GM12891 (cell line): Measurements from ENCODE around the gene COQ4. TPM values are rescaled to one million over a fixed set of nuclear protein-coding genes. Genes with fewer than 3 reads are reported as not detected.
"Not testable (repeated sequence)": the region's sequence is repeated elsewhere in the genome, so short reads cannot be mapped to it uniquely, and the experiment has no call there.

Experiments
- DNase-seq: peaks from one replicate; pipeline ENCODE4 v3.0.0; 2011; ENCODE audit warnings: low spot score; ENCODE audit not compliant: insufficient read length
- FAIRE-seq: peaks from 2 replicates; lab custom pipeline; 2011; peaks lifted over from hg19 to GRCh38; lab: Jason Lieb, UNC
- PAX5 ChIP-seq: IDR thresholded peaks from 2 replicates; pipeline ENCODE4 v1.6.1; 2011; ENCODE audit warnings: low read length, moderate library complexity, mild to moderate bottlenecking; ENCODE audit not compliant: insufficient read depth, severe bottlenecking
- POLR2A ChIP-seq: IDR thresholded peaks from 2 replicates; pipeline ENCODE4 v1.6.1; 2011; ENCODE audit warnings: low read depth, low read length, control low read depth
- POLR2AphosphoS5 ChIP-seq: IDR thresholded peaks from 2 replicates; pipeline ENCODE4 v1.6.1; 2011; ENCODE audit warnings: low read depth, low read length, control low read depth
- POU2F2 ChIP-seq: IDR thresholded peaks from 2 replicates; pipeline ENCODE4 v1.6.1; 2011; ENCODE audit warnings: low read depth, mild to moderate bottlenecking, control low read depth, low read length, moderate library complexity
- SPI1 ChIP-seq: IDR thresholded peaks from 2 replicates; pipeline ENCODE4 v1.6.1; 2011; ENCODE audit warnings: low read depth, low read length, control low read depth
- TAF1 ChIP-seq: IDR thresholded peaks from 2 replicates; pipeline ENCODE4 v1.6.1; 2011; ENCODE audit warnings: low read depth, low read length, control low read depth
- polyA plus RNA-seq: library from polyadenylated mRNA; unstranded; fragments of >200 nt; gene quantifications from one replicate; pipeline ENCODE4 v1.2.1, GENCODE V29; 2012; ENCODE audit warnings: low read depth, missing spikeins, inconsistent platforms; ENCODE audit not compliant: missing spikeins

The COQ4 gene
- 31.6 TPM for polyA plus RNA-seq

- TF ChIP-seq POLR2AphosphoS5, result peak; percentile 51; the same call in 1 of the 2 replicates
- TF ChIP-seq SPI1, result no peak
- peak; percentile 90 for TF ChIP-seq POLR2A
- peak; percentile 86 for TF ChIP-seq TAF1
- peak; percentile 84; the same call in 1 of the 2 replicates for TF ChIP-seq POU2F2
- no peak for TF ChIP-seq PAX5
- FAIRE-seq, result peak; percentile 89
- peak; percentile 91 for DNase-seq
Measured at GRCh38 chr9:128322404-128323211, at the start of gene COQ4, which contains the start of gene TRUB2. Gene COQ4 (plus strand): TSS chr9:128322839. CDS start chr9:128322859, 20 bp downstream. Gene TRUB2 (minus strand): TSS chr9:128322447. CDS start chr9:128322408, 39 bp downstream.

- DNase-seq (no peak), FAIRE-seq (no peak)
- TF ChIP-seq TAF1, result no peak
- TF ChIP-seq POLR2AphosphoS5, result no peak
Measured at GRCh38 chr9:128274245-128274644, 48.4 kb upstream of the COQ4 start.

GRCh38 chr9:128275198-128276007 lies 47.2 kb upstream of the COQ4 start, which contains the start of gene GOLGA2:
Gene GOLGA2 (minus strand): TSS chr9:128276007. CDS start chr9:128275976, 31 bp downstream.
- no peak for FAIRE-seq
- DNase-seq, result peak; percentile 84
- no peak for TF ChIP-seq TAF1
- no peak for TF ChIP-seq SPI1
- no peak for TF ChIP-seq POLR2AphosphoS5
- no peak; the same call in none of the 2 replicates for TF ChIP-seq POLR2A
- TF ChIP-seq POU2F2, result no peak

- TF ChIP-seq PAX5, result no peak
- peak; percentile 79 for TF ChIP-seq TAF1
- peak; percentile 58 for TF ChIP-seq SPI1
- 0 out of 2 replicates have a peak, but pooled peaks have one; percentile 55 for TF ChIP-seq POU2F2
- TF ChIP-seq POLR2A, result peak; percentile 97
- TF ChIP-seq POLR2AphosphoS5, result peak; percentile 95
- DNase-seq (peak; percentile 97), FAIRE-seq (peak; percentile 98)
Measured at GRCh38 chr9:128276008-128276573, 46.5 kb upstream of the COQ4 start, which contains the start of gene SWI5. Gene SWI5 (plus strand): TSS chr9:128276276.

GRCh38 chr9:128276574-128277270 lies 45.9 kb upstream of the COQ4 start:
- DNase-seq (no peak), FAIRE-seq (no peak)
- TF ChIP-seq SPI1, result no peak
- no peak for TF ChIP-seq TAF1
- TF ChIP-seq POLR2AphosphoS5, result no peak
- no peak for TF ChIP-seq POLR2A
- no peak for TF ChIP-seq PAX5
- TF ChIP-seq POU2F2, result no peak

GRCh38 chr9:128279088-128280073 lies 43.3 kb upstream of the COQ4 start:
- not testable (repeated sequence) for DNase-seq, FAIRE-seq

GRCh38 chr9:128280084-128280622 lies 42.5 kb upstream of the COQ4 start:
- DNase-seq, result no peak
- no peak for TF ChIP-seq POU2F2
- no peak for TF ChIP-seq POLR2AphosphoS5
- no peak for TF ChIP-seq SPI1
- no peak for TF ChIP-seq PAX5
- TF ChIP-seq POLR2A, result no peak
- no peak for TF ChIP-seq TAF1
- FAIRE-seq, result no peak

GRCh38 chr9:128282500-128282899 lies 40.1 kb upstream of the COQ4 start:
- TF ChIP-seq POLR2A, result no peak
- DNase-seq (no peak), FAIRE-seq (no peak)
